Left ventricle myocardium inferior (tissue), 1 donor: ENCODE data around the gene AMZ2. TPM values are rescaled to one million over a fixed set of nuclear protein-coding genes. Genes with fewer than 3 reads are reported as not detected.
"Not testable (repeated sequence)": the region's sequence is repeated elsewhere in the genome, so short reads cannot be mapped to it uniquely, and the experiment has no call there.

Experiments used
- DNase-seq: peaks from one replicate; pipeline ENCODE4 v3.0.0-alpha.2; 2020
- H3K27ac ChIP-seq: fragments of 200-600 bp; replicated peaks from 2 replicates; pipeline ENCODE4 v1.8.0; 2021
- H3K27me3 ChIP-seq: fragments of 200-600 bp; 2 replicates; pipeline ENCODE4 v1.8.0; 2021; ENCODE audit warnings: low read depth
- H3K36me3 ChIP-seq: fragments of 200-600 bp; 2 replicates; pipeline ENCODE4 v1.8.0; 2021
- H3K4me1 ChIP-seq: fragments of 200-600 bp; 2 replicates; pipeline ENCODE4 v1.8.0; 2021
- H3K4me3 ChIP-seq: fragments of 200-600 bp; 2 replicates; pipeline ENCODE4 v1.8.0; 2021; ENCODE audit warnings: mild to moderate bottlenecking, moderate library complexity
- H3K9me3 ChIP-seq: fragments of 200-600 bp; replicated peaks from 2 replicates; pipeline ENCODE4 v1.8.0; 2021
- intact Hi-C: fragments of 100-400 bp; cut with micrococcal nuclease; formaldehyde crosslinking; loops from one replicate; pipeline ENCODE4 v1.11.0; 2022
- total RNA-seq: library from RNA; stranded (reverse); fragmentation: NEBNext Ultra II Directional; extraction: Animal tissue kit (Norgen Biotek cat#: 25700); gene quantifications from one replicate; pipeline ENCODE4 v1.2.1, GENCODE V29; 2021
- TF ChIP-seq, protein P1 (sequence below): fragments of 200-600 bp; IDR thresholded peaks from 2 replicates; pipeline ENCODE4 v1.8.0; 2021; ENCODE audit warnings: antibody characterized with exemption, mild to moderate bottlenecking, borderline replicate concordance
- donor health status: DM: no; HTN: yes; CAD: no; lungs with severe emphysema.

The AMZ2 gene
- total RNA-seq, 1 donor from 2014 or later = 99.9 TPM

DNA sequence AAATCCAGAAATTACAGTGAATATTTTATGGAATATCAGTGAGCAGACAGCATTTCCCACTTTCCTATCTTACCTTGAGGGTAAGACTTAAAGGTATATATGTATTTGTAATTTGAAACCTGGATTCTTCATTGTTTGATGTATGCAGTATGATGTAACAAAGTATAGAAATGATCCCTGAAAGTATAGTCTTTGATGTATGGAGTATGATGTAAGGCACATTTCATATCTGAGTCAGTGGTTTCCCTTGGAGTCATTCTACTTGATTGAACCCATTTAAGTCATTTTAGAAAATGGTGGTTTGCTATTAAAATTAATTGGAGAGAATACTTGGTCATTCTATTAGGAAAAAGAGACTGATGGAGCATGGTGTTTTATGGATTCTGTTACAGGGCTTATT lies 10.1 kb downstream of the AMZ2 start:
- H3K9me3 ChIP-seq = no peaks in the 10 kb centered on the region
- no peak overlapping the region for H3K4me3 ChIP-seq
- intact Hi-C loops = no loop called here
- peaks cover 42% of the 10 kb centered on the region for H3K36me3 ChIP-seq
- TF ChIP-seq, protein P1, sequence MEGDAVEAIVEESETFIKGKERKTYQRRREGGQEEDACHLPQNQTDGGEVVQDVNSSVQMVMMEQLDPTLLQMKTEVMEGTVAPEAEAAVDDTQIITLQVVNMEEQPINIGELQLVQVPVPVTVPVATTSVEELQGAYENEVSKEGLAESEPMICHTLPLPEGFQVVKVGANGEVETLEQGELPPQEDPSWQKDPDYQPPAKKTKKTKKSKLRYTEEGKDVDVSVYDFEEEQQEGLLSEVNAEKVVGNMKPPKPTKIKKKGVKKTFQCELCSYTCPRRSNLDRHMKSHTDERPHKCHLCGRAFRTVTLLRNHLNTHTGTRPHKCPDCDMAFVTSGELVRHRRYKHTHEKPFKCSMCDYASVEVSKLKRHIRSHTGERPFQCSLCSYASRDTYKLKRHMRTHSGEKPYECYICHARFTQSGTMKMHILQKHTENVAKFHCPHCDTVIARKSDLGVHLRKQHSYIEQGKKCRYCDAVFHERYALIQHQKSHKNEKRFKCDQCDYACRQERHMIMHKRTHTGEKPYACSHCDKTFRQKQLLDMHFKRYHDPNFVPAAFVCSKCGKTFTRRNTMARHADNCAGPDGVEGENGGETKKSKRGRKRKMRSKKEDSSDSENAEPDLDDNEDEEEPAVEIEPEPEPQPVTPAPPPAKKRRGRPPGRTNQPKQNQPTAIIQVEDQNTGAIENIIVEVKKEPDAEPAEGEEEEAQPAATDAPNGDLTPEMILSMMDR = no peak
- H3K27ac ChIP-seq = no peak overlapping the region
- no peaks in the 10 kb centered on the region for H3K27me3 ChIP-seq
- H3K4me1 ChIP-seq = peaks cover 25% of the 10 kb centered on the region
- no peak for DNase-seq

DNA sequence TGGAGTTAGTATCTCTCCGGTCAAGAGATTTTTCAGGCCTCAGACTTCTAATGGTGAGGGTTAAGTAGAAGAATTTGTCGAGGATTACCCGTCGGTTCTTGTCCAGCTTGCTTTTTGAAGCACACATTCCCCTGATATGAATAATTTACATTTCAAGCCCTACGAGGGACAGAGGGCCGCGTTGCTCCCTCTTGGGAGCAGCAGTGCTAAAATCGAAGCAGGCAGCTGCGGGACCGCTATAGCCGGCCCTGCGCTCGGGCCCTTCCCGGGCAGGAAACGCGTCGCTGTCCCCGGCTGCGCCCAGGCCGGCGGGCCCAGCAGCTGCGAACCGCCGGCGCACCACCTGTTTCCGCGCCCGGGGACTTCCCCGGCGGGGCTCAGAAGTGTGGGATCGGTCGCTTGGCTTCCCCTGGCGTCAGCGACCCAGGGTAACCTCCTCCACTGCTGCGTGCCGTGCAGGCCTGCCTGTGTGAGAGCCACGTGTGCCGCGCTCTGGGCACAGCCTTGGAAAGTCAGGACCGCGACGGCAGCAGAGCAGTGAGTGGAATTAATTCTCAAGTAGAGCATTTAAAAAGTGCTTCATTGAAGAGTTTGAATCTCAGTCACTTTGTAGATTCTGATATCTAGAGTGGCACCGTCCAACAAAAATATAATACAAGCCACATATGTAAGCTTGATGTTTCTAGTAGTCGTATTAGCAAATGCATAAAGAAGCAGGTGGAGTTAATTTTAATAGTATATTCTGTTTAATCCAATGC lies 11.2 kb downstream of the AMZ2 start:
- peak; percentile 59 for DNase-seq
- Histone ChIP-seq H3K27ac (peak overlapping the region; percentile 83), H3K36me3 (peaks cover 34% of the 10 kb centered on the region), H3K4me1 (peaks cover 29% of the 10 kb centered on the region), H3K4me3 (peak overlapping the region; percentile 51)
- H3K9me3 ChIP-seq, intact Hi-C loops, H3K27me3 ChIP-seq: not testable (repeated sequence)

DNA sequence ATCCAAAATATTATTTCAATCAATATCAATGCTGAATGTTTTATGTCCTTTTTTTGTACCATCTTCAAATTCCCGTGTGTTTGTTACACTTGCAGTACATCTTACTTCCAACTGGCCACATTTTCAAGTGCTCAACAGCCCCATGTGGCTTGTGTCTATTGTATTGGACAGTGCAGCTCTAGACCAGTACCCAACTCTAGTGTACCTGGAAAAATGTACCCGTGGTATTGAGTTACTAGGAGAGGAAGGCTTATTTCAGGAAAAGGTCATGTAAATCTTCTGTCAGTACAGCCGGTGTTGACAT lies 11.8 kb downstream of the AMZ2 start:
- H3K4me3 ChIP-seq = peak overlapping the region; percentile 51
- H3K27ac ChIP-seq = peak overlapping the region; percentile 83
- peaks cover 28% of the 10 kb centered on the region for H3K36me3 ChIP-seq
- H3K27me3 ChIP-seq, H3K9me3 ChIP-seq, intact Hi-C loops, DNase-seq: not testable (repeated sequence)
- H3K4me1 ChIP-seq = peaks cover 29% of the 10 kb centered on the region

DNA sequence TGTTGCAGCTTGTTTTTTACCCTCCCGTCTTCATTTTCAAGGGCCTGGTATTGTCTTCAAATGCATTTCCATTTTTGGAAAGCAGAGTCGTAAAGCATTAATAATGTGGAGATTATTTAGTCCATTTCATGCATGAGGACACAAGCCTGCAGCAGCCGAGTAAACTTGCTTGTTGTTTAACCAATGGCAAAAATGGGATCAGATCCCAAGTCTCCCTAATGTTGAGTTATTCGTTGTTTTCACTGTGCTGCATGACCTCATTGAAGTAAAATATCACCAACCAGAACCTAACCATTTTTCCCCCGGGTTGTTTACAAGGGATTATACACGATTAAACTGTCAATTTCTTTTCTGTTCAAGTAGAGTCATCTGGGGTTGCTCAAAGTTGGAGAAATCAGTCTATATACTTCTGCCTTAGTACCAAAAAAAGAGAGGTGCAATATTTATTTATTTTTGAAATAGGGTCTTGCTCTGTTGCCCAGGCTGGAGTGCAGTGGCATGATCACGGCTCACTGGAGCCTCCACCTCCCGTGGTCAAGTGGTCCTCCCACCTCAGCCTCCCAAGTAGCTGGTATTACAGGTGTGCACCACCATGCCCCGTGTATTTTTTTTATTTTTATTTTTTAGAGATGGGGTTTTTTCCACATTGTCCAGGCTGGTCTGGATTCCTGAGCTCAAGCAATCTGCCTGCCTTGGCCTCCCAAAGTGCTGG lies 12.4 kb downstream of the AMZ2 start:
- no peak for DNase-seq
- intact Hi-C loops = loop anchor here (10.0 kb wide), 1 partner anchor 175 kb away; no protein-coding TSS in a partner anchor
- TF ChIP-seq, protein P1 = no peak
- Histone ChIP-seq H3K27ac (peak overlapping the region; percentile 83), H3K36me3 (peaks cover 22% of the 10 kb centered on the region), H3K4me1 (peaks cover 29% of the 10 kb centered on the region), H3K9me3 (no peaks in the 10 kb centered on the region), H3K4me3 (no peak overlapping the region), H3K27me3 (no peaks in the 10 kb centered on the region)

DNA sequence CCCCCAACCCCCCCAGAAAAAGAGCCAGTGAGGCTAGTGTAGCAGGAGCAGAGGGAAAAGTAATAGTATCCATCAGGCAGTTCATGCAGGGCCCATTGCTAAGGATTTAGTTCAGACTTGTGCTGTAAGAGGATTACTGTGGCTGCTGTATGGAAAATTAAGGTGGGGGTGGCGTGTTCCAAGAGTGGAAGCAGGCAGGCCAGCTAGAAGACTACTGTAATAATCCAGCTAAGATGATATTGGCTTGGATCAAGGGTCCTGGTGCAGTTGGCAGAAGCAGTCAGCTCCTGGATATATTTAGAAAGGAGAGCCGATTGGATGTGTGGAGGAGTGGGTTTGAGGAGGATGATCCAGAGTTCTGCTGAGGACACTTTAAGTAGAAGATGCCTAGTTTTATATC lies 14.6 kb downstream of the AMZ2 start:
- DNase-seq, H3K4me3 ChIP-seq, H3K9me3 ChIP-seq, H3K36me3 ChIP-seq, H3K27me3 ChIP-seq: not testable (repeated sequence)
- Histone ChIP-seq H3K4me1 (peaks cover 29% of the 10 kb centered on the region), H3K27ac (peak overlapping the region; percentile 58)
- intact Hi-C loops = loop anchor here (10.0 kb wide), 1 partner anchor 172 kb away; no protein-coding TSS in a partner anchor

DNA sequence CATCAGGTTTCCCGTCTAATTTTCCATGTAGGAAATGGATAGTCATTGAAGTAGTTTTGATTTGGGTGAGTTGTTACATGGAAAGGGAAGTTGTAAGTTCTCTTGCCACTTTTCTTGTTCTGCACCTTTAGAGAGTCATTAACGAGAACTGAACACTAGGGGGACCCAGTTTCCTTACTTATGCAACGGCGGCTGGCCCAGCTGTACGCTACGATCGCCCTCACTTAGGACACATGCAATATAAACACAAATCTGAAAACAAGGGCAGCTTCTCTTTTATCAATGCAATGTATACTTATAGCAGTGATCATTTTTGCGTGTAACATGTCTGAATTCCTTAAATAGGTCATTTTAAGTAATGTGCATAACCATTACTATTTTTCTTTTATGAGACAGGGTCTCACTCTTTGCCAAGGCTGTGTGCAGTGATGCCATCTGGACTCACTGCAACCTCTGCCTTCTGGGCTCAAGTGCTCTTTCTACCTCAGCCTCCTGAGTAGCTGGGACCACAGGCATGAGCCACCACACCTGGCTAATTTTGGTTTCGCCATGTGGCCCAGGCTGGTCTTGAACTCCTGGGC lies 15.3 kb downstream of the AMZ2 start:
- peak overlapping the region; percentile 58 for H3K27ac ChIP-seq
- intact Hi-C loops = loop anchor here (10.0 kb wide), 1 partner anchor 172 kb away; no protein-coding TSS in a partner anchor
- H3K36me3 ChIP-seq = not testable (repeated sequence)

DNA sequence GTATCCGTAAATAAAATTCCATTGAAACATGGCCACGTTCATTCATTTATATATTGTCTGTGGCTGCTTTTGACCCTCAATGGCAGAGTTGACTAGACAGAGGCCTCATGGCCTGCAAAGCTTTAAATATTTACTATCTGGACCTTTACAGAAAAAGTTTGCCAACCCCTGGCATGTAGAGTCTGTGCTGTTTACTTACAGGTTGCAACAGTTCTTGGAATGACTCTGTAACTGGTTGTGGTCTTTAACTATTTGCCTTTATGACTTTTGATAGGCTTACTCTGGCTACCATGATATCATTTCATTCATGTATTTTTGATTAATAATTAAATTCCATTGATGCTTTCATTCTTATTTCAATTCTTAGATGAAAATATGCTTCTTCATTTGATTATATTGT lies 18.0 kb downstream of the AMZ2 start:
- not testable (repeated sequence) for H3K27me3 ChIP-seq, H3K4me3 ChIP-seq, H3K27ac ChIP-seq, H3K36me3 ChIP-seq, H3K9me3 ChIP-seq, DNase-seq
- intact Hi-C loops = loop anchor here (10.0 kb wide), 1 partner anchor 169 kb away; no protein-coding TSS in a partner anchor
- H3K4me1 ChIP-seq = peaks cover 13% of the 10 kb centered on the region

More for the DNA sequence above, 15.3 kb downstream of the AMZ2 start:
- not testable (repeated sequence) for H3K27me3 ChIP-seq, DNase-seq, H3K4me3 ChIP-seq, H3K9me3 ChIP-seq
- peaks cover 29% of the 10 kb centered on the region for H3K4me1 ChIP-seq
- TF ChIP-seq, protein P1 = peak; percentile 75
